Adrenal gland (tissue), 12 donors: ENCODE data around the gene SH3RF1. TPM values are rescaled to one million over a fixed set of nuclear protein-coding genes. Genes with fewer than 3 reads are reported as not detected.

Experiments
- DNase-seq, 7 donors: peaks; one replicate each; pipeline ENCODE4 v3.0.0-alpha.2; 2019 to 2020
- H3K27ac ChIP-seq, 5 donors: fragments of 200-600 bp; sonication (generic) in 4 of 5; 1 replicate in 3 of 5; 2 replicates in 2 of 5; pipeline versions ENCODE4 v1.5.1 to v1.8.0; 2016 to 2020; ENCODE audit warnings: mild to moderate bottlenecking in 1 of 5
- H3K27me3 ChIP-seq: fragments of 200-600 bp; 2 replicates; pipeline ENCODE4 v1.8.0; 2021
- H3K36me3 ChIP-seq, 2 donors: fragments of 200-600 bp; replicated peaks in 1 of 2; 1 replicate in 1 of 2; 2 replicates in 1 of 2; pipeline versions ENCODE4 v1.5.1 to v1.8.0; 2018 to 2022
- H3K4me1 ChIP-seq, 2 donors: fragments of 200-600 bp; replicated peaks in 1 of 2; 1 replicate in 1 of 2; 2 replicates in 1 of 2; pipeline versions ENCODE4 v1.5.1 to v1.8.0; 2018 to 2021
- H3K4me3 ChIP-seq, 4 donors: fragments of 200-600 bp; sonication (generic) in 3 of 4; one replicate each; pipeline ENCODE4 v1.5.1; 2016 to 2018
- H3K9me3 ChIP-seq, 3 donors: fragments of 200-600 bp; sonication (generic) in 1 of 3; replicated peaks in 1 of 3; 1 replicate in 2 of 3; 2 replicates in 1 of 3; pipeline versions ENCODE4 v1.5.1 to v1.8.0; 2016 to 2021
- POLR2A ChIP-seq, 2 donors: fragments of 450-650 bp; IDR thresholded peaks; one replicate each; pipeline ENCODE4 v1.6.1; 2017; ENCODE audit warnings: antibody characterized with exemption in 2 of 2, mild to moderate bottlenecking in 2 of 2, moderate library complexity in 1 of 2
- WGBS, 4 donors: extraction: QIAGEN DNeasy Blood & Tissue Kit in 2 of 4; methylation state at CpG; one replicate each; pipeline versions ENCODE4 v1.1.5 to v1.1.7; 2013 to 2017; 5-methylcytosine and 5-hydroxymethylcytosine counted together
- intact Hi-C, 2 donors: fragments of 100-400 bp; cut with DNase I; formaldehyde crosslinking; loops; one replicate each; pipeline versions ENCODE4 v1.14.1 to v1.15.0; 2022 to 2023
- polyA plus RNA-seq, 3 donors: library from polyadenylated mRNA; stranded (reverse); fragments of 200-250 nt in 2 of 3; fragments of 350-450 nt in 1 of 3; fragmentation: Illumina TruSeq in 1 of 3; extraction: RNeasy Lipid Tissue Mini Kit (QIAGEN cat#74804) in 1 of 3; gene quantifications; one replicate each; pipeline ENCODE4 v1.2.3, GENCODE V29; 2013 to 2014
- total RNA-seq, 9 donors: library from RNA; depleted of rRNA in 4 of 9; stranded (reverse); fragments of >200 nt in 4 of 9; fragments of 120-200 nt in 1 of 9; fragmentation: NEBNext Ultra II Directional in 1 of 9; extraction: Animal tissue kit (Norgen Biotek cat#: 25700) in 1 of 9; gene quantifications; one replicate each; pipeline versions ENCODE4 v1.1.0 to v1.2.4, GENCODE V29; 2013 to 2023
- TF ChIP-seq, protein P1 (sequence below), 6 experiments: fragments of 450-650 bp in 4 of 6; fragments of 200-600 bp in 2 of 6; sonication (generic) in 1 of 6; IDR thresholded peaks; 1 replicate in 5 of 6; 2 replicates in 1 of 6; pipeline versions ENCODE4 v1.5.1 to v1.8.0; 2016 to 2021; ENCODE audit warnings: antibody characterized with exemption in 6 of 6, mild to moderate bottlenecking in 2 of 6, moderate library complexity in 1 of 6
- donor health status: healthy with polysubstance abuse.
- donor health status: Bipolar disorder and iron deficiency.
- donor health status: DM: yes; HTN: yes; CAD: no.
- donor health status: DM: no; HTN: no; CAD: no.
- donor health status: DM: no; HTN: no; CAD: no.
- donor health status: DM: yes; HTN: yes; CAD: no.

The SH3RF1 gene
- total and polyA plus RNA-seq, 12 donors: 1.8 to 19.3 (median 8.6) TPM

GRCh38 chr4:169143335-169143734, 127.4 kb downstream of the SH3RF1 start:
- 94 to 97% (median 95%) methylated on average over 8 to 9 of the region's 9 CpGs for WGBS, 4 donors
- Histone ChIP-seq H3K9me3 (no peaks in the 10 kb centered on the region), H3K36me3 (no peaks in the 10 kb centered on the region), H3K4me1 (no peaks in the 10 kb centered on the region), H3K27ac (no peak overlapping the region), H3K4me3 (no peak overlapping the region), H3K27me3 (no peaks in the 10 kb centered on the region)
- intact Hi-C loops: no loop called here
- TF ChIP-seq POLR2A (IDR thresholded peaks at IDR 0.05): no peak
- TF ChIP-seq, protein P1, sequence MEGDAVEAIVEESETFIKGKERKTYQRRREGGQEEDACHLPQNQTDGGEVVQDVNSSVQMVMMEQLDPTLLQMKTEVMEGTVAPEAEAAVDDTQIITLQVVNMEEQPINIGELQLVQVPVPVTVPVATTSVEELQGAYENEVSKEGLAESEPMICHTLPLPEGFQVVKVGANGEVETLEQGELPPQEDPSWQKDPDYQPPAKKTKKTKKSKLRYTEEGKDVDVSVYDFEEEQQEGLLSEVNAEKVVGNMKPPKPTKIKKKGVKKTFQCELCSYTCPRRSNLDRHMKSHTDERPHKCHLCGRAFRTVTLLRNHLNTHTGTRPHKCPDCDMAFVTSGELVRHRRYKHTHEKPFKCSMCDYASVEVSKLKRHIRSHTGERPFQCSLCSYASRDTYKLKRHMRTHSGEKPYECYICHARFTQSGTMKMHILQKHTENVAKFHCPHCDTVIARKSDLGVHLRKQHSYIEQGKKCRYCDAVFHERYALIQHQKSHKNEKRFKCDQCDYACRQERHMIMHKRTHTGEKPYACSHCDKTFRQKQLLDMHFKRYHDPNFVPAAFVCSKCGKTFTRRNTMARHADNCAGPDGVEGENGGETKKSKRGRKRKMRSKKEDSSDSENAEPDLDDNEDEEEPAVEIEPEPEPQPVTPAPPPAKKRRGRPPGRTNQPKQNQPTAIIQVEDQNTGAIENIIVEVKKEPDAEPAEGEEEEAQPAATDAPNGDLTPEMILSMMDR (IDR thresholded peaks at IDR 0.05): no peak
- DNase-seq: no peak

- intact Hi-C loops: no loop called here
Measured at GRCh38 chr4:169142906-169143305, 127.8 kb downstream of the SH3RF1 start.

DNA sequence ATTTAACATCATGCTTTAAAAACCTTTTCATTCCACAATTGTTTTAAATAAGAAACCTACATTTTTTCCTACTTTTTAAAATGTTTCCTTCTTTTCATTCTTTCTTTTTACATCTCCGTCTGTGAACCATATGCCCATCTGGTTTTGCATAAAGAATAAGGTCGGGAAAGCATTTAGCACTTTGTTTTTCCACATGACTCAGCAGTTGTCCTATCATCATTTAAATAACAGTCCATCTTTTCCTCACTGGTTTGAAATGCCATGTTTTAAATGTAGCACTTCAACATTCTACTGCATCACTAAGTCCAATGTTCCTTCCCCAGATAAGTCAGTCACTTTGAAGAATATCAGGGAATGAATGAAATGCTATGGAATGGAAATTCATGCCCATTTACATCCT, 128.4 kb downstream of the SH3RF1 start:
- no peak for DNase-seq
- Histone ChIP-seq H3K27ac (no peak overlapping the region), H3K4me1 (no peaks in the 10 kb centered on the region), H3K9me3 (no peaks in the 10 kb centered on the region), H3K27me3 (no peaks in the 10 kb centered on the region), H3K4me3 (no peak overlapping the region), H3K36me3 (no peaks in the 10 kb centered on the region)
- intact Hi-C loops: no loop called here
- TF ChIP-seq, protein P1 (IDR thresholded peaks at IDR 0.05): no peak
- TF ChIP-seq POLR2A (IDR thresholded peaks at IDR 0.05): no peak
- 86 to 93% (median 90%) methylated on average over 2 of the region's 2 CpGs for WGBS, 4 donors

More at GRCh38 chr4:169142906-169143305, 127.8 kb downstream of the SH3RF1 start:
- H3K4me3 ChIP-seq: no peak overlapping the region
- TF ChIP-seq POLR2A (IDR thresholded peaks at IDR 0.05): no peak
- TF ChIP-seq, protein P1 (IDR thresholded peaks at IDR 0.05): no peak
- no peaks in the 10 kb centered on the region for H3K4me1 ChIP-seq
- H3K36me3 ChIP-seq: no peaks in the 10 kb centered on the region
- no peak overlapping the region for H3K27ac ChIP-seq
- no peak for DNase-seq
- no peaks in the 10 kb centered on the region for H3K9me3 ChIP-seq
- no peaks in the 10 kb centered on the region for H3K27me3 ChIP-seq

- Histone ChIP-seq H3K9me3 (no peaks in the 10 kb centered on the region), H3K27ac (no peak overlapping the region), H3K4me1 (no peaks in the 10 kb centered on the region), H3K4me3 (no peak overlapping the region), H3K27me3 (no peaks in the 10 kb centered on the region), H3K36me3 (no peaks in the 10 kb centered on the region)
- TF ChIP-seq POLR2A (IDR thresholded peaks at IDR 0.05): no peak
- TF ChIP-seq, protein P1 (IDR thresholded peaks at IDR 0.05): no peak
- WGBS, 4 donors: 91 to 99% (median 97%) methylated on average over 3 to 4 of the region's 4 CpGs
- intact Hi-C loops: no loop called here
- DNase-seq: no peak
Measured at GRCh38 chr4:169139021-169139420, 131.7 kb downstream of the SH3RF1 start.
